Stimulated activated CD8-positive, alpha-beta memory T cell treated with anti-CD3 and anti-CD28 coated beads, Interleukin-4, amount 100 ng/mL, for 4 hours (primary cell): ENCODE data around the gene COMMD9.
"Not testable (repeated sequence)": the region's sequence is repeated elsewhere in the genome, so short reads cannot be mapped to it uniquely, and the experiment has no call there.

ENCODE experiments used
- DNase-seq, 2 donors: peaks; one replicate each; pipeline ENCODE4 v3.0.0-alpha.2; 2020; ENCODE audit warnings: low read depth in 2 of 2, low spot score in 1 of 2

The COMMD9 gene

DNA sequence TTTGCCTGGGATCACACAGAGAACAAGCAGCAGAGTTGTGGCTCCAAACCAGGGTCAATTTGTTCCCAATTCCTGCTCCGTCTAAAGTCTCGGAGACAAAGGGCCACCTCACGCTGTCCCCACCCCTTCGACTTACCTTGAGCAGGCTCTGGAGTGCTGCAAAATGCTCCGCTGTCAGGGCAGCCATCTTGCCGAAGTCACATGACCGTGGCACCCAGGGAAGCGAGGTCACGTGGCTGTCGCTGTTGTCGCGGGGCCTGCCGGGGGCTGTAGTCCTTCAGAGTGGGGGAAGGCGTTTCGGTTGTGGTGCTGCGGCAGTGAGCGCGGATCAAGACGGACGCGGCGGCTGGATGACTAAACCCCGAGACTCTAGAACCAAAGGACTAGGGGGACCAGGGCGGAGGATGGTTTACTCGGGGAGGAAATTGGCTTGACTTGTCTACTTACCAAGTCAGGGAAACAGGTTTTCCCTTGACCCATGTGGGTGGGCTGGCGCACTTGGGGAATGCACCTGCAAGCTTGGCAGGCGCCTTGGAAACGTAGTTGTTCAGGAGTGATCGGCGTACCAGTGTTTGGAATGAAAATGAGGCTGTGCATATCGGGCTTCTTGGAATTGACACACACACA is at the start of gene COMMD9:
COMMD9 (minus strand) TSS at position 199 of the 627 bp plus-strand sequence; CDS start at position 187, 12 bp downstream.
- DNase-seq, result peak; percentile 85 to 89

DNA sequence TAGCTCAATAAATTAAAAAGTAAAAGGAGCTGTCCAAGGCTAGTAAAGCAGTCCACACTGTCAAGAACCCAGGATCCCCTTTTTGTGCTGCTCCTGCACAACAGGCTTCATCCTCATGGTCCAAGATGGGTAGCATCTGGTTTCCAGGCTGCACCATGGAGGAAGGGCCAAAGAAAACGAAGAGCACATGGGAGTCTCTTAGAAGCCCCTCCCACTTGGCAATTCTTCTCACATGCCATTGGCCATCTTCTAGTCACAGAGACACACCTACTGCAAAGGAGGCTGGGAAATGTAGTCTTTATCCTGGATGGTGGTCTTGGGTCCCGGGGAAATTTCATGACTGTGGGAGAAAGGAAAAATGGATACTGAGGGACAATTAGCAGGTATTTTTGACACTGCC is 44.7 kb upstream of the COMMD9 start:
- no peak for DNase-seq

DNA sequence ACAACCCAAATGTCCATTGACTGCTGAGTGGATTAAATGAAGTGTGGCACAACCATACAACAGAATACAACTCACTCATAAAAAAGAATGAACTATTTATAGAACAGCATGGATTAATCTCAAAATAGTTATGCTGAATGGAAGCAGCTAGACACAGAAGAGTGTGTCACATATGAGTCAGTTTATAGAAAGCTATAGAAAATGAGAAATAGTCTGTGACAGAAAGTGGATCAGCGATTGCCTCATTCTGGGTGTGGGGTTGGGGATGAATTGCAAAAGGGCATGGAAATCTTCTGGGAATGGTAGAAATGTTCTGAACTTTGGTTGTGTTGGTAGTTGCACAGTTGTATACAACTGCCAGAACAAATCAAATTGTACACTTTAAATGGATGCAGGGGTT is 44.2 kb upstream of the COMMD9 start:
- no peak for DNase-seq

DNA sequence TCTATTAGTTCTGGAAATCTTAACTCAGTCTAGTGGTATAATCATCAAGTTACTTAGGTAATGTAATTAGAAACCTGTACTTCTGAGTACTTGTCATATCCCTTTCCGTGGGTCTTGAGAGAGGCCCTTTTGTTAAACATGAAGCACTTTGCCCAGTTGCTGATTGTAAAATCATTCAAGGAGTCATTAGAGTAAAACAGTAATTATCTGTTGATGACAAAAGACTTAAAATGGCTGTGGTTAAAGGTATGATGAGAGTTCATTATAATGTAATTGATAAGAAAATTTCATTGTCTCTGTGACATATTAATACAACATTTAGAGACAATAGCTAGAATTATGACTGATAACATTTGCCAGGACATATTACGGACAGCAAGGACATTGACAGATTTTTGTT is 41.2 kb upstream of the COMMD9 start:
- DNase-seq, result no peak

DNA sequence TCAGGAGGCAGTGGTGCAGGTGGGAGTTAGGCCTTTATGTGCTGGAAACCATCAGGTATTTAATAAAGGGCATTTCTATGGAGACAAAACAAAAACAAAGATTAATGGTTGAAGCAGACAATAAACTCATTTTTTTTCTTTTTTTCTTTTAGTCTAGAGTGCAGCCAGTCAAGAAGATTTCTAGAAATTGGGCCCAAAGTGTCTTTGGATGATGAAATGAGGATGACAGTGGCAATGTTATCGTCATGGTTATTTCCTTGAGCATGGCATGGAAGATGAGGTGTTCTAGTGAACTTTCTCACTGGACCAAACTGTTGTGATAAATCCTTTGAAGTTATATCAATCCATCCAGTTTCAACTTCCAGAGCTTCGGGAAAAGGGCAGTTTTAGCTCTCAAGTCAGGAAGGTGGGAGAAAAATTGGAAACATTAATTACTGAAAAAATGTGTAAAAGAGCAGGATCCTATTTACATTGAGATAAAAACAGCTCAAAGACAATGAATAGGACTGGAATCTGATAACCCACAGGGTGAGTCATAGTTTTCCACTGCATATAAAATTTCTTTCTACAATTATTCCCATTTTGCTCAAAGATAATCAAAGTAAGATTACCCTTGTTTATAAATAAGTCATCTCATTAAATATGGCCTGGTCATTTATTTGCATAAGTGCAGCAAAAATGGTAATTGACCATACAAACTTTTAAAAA is 39.9 kb upstream of the COMMD9 start:
- DNase-seq, result no peak

DNA sequence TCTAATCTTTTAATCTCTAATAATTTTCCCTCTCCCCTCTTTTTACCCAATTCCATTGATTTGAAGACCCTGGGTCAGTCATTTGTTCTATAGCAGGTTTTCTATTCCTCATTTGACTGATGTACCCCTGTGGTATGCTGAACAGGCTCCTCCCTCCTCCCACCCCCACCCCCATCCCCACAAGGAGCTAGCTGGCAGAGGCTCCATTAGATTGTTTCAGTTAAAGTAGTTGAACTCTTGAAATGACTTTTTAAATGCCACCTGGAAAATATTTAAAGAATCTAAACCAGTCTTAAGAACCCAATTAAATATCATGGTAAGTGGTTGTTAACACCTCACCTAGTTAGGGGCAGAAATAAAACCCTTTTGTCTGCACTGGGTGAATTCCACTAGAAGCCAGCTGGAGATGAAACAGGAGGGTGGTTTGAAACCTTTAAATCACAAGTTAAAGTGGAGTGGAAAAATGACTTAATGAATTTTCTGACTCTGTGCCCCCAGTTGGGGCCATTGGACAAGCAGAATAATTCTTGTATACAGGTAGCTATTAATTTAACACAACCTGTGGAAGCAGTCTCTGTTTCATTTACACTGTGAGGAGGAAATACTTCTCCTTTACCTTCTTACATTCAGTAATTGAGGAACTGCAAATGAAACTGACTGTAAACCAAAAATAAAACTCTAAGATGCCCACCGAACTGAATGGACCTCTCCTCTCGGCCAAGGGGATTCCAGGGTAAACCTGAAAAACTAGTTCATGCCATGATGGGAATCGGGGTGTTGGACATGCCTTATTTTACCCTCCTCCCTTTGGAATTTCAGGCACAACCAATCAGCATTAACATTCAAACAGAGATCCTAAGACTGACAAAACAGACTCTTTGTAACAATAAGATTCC is 37.5 kb upstream of the COMMD9 start:
- no peak for DNase-seq

DNA sequence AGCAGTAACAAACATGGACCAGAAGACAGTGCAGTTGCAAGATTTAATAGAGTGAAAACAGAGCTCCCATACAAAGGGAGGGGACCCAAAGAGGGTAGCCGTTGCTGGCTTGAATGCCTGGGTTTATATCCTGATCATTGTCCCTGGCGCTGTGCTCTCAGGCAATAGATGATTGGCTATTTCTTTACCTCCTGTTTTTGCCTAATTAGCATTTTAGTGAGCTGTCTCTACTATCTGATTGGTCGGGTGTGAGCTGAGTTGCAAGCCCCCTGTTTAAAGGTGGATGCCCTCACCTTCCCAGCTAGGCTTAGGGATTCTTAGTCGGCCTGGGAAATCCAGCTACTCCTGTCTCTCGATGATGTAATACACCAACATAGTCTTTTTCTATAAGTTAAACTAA is 36.2 kb upstream of the COMMD9 start:
- not testable (repeated sequence) for DNase-seq

DNA sequence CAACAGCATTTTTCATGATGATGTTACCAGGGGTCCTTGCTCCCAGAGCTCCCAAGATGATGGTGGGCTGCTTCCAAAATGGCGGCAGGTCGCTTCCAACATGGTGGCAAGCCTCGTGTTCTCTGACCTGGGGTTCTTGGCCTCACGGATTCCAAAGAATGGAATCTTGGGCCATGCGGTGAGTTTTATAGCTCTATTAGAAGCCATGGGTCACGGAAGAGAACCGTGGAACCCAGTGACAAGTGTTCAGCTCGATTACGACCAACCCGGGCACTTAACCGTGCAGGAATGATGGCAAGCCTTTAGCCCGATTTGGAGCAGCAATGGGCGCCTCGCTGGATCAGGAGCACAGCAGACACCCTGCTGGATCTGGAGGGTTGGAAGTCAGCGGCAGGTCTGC is 35.7 kb upstream of the COMMD9 start:
- DNase-seq, result not testable (repeated sequence)

DNA sequence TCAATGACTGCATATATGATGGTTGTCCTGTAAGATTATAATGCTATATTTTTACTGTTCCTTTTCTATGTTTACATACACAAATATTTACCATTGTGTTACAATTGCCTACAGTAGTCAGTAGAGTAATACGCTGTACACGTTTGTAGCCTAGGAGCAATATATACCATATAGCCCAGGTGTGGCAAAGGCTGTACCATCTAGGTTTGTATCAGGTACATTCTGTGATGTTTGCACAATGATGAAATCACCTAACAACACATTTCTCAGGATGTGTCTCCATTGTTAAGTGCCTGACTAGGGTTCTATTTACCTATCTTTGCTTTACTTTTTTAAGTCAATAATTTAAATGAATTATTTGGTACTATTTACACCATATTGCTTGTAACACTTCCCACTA is 28.8 kb upstream of the COMMD9 start:
- no peak for DNase-seq

DNA sequence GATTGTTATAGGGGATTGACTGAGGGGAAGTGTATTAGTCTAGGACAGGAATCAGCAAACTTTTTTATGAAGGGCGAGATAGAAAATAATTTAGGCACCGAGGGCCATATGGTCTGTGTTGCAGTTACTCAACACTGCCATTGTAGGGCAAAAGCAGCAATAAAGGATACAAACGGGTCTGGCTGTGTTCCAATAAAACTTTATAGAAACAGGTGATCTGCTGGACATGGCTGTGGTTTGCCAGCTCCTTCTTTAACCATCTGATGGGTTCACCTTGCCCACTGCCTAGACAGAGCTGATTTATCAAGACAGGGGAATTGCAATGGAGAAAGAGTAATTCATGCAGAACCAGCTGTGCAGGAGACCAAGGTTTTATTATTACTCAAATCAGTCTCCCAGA is 26.8 kb upstream of the COMMD9 start:
- DNase-seq, result no peak

DNA sequence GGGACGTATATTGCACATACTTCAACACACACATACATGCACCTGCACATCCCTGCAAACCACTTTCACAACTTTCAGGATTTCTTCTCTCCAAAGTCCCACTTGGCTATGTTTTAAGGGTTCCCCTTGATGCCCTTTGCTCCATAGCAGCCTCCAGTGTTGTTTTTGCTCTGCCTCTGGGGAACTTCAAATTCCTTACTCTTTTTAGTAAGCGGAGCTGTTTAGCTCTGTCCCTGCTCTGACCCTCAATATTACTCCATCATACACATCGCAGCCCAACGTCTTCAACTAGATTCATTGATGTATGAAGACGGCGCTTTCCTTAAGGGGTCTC is 25.2 kb upstream of the COMMD9 start:
- DNase-seq, result no peak

DNA sequence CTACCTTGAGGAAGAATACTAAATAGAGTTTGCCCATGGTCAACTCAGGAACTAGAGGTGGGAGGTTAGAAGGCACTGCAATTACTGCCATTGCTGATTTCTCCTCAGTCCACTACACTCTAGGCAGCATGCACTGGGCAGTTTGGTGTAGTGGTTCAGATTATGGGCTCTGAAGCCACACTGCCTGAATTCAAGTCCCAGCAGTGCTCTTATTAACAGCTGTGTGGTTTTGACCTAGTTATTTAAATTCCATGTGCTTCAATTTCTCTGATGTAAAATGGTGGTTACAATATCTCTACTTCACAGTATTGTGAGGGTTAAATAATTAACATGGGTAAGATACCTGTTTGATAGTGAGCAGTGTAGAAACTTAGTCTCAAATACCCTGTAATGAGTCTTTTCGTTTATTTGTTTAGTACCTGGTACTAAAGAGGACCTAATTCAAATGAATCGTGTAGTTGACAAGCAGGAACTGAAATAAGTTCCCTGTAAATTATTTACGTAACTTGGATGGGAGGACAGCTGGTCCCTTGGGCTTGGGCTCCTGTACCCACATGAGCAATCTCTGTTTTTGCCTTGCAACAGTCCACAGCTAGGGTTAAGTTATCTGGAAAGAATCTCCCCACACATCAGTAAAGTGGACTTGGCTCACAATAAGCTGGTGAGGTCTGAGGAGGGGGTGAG is 24.7 kb upstream of the COMMD9 start:
- no peak for DNase-seq

DNA sequence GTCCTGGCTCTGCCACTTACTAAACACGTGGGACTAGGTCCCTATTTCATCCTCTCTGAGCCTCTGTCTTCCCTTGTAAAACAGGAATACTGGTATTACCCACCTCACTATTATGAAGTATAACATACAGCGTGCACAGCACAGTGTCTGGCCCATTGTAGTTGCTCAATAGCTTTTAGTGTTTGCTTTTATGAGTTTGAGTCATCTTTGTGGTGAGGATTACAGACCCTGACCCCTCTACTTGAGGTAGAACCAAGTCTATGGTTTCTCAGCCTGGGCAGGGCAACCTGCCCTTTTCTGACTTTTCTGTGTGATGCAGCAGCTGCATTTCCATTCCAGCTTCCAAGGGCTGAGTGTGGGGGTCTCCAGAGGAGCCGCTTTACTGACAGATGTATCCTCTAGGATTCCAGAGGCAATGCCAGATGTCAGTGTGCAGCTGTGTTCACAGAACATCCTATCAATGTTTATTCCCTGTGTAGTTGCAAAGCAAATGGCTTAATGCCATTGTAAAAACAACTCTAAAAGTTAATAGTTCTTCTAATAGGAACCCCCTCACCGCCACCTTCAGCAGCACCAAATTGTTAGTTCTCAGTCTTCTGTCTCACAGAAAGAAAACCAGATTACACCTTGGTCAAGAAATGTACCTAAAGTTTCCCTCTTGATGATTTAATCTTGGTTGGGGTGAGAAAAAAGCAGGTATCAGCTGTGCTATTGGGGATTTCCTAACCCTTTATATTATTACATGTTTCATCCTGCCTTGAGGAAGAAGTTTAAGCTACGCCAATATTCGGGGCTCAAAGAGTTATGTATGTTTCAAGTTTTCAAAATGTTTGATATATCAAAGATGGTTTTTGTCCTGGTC is 23.6 kb upstream of the COMMD9 start:
- DNase-seq, result no peak

DNA sequence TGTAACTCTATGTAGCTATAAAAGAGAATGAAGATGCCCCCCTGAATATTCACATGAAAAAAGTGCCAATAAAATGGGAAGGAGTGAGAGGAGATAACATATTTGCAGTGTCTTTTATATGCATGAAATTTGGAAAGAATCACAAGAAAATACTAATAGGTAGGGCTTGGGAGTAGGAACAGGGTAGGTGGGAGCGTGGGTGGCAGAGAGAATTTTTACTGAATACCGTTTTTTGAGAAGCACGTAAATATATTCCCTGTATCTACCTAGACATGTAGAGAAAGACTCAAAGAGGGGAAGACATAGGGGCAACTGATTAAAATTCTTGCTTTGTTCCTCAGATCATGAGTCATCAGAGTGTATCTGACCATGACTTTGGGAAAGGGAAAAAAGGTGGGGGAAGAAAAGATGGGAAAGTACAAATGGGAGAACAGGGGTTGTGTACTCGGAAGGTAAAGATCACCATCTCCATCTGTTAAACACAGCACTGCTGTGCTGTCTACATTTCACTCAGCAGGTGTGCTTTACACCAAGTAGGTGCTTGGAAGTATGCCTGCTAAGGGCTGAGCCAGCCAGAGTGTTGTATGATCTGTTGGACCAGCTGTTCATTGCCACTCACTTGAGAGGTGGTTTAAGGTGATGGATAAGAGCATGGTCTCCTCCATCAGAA is 22.8 kb upstream of the COMMD9 start:
- no peak for DNase-seq

DNA sequence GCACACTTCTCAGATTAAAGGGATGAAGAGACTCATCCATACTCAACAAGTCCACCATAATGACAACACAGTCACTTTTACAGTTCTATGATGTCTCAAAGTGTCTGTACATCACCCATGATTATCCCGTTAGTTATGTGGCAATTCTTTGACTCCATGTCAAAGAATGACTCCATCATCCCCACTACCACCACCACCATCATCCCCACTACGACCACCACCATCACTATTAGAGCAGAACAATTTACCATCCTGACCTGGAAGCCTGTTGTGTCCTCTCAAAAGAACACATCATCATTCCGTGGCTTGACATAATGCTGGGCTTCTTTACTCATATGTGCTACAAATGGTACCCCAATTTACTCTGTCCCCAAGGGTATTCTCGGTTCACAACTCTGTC is 20.6 kb upstream of the COMMD9 start:
- DNase-seq, result no peak

DNA sequence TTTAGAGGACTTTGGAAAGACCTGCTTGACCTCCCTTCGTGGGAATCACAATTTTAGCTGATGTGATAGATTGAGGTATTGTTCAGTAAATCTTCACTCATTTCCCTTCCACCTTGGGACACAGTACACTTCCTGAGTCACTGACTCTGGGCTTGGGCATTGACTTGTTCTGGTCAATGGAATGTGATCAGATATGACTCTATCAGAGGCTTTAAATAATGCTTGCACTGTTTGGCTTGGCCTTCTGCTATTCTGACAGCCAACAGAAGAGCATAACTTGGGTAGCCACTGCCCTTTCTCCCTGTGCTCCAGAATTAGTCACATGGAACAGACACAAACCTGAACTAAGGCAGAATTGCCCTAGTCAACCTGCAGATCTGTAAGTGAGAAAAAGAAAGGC is 19.4 kb upstream of the COMMD9 start:
- DNase-seq, result no peak

DNA sequence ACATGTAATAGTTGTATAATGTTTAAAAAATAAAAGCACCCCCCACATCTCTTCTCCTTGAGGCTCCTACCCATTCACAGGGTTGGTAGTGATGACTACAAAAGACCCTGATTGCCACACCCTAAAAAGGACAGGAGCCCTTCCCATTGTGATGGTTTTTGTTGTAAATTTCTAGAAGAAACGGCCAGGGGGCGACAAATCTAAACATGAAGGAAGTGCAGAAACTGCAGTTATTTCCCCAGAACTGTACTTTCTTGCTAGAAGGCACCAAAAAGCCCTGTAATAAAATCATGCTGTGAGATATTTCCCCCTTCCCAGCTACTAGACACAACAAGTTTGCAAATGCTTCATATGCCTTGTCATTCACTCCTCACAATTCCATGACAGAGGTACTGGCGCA is 17.7 kb upstream of the COMMD9 start:
- no peak for DNase-seq

DNA sequence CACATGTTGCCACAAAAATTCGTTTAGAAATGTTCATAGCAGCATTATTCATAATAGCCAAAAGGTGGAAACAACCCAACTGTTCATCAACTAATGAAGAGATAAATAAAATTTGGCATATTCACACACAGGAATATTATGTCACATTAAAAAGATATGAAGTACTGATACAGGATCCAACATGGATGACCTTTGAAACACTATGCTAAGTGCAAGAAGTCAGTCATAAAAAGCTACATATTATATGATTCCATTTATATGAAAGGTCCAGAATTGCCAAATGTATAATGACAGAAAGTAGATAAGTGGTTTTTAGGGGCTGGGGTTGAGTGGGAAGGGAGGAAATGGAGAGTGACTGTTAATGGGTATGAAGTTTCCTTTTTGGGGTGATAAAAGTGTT is 15.8 kb upstream of the COMMD9 start:
- no peak for DNase-seq

DNA sequence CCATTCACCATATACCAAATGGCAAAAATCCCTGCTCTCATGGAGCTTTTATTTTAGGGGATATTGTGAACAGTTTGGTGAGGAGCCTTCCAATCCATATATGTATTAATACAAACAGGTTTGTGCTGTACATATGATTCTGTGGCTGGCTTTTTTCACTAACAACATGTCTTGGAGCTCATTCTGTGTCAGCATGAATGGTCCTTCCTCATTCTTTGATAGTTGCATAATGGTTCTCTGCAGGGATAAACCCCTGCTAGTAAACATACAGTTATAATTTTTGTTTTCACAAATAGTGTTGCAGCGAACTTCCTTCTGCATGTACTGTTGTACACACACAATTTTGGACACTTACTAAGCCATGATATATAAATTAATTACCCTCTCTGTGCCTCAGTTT is 15.1 kb upstream of the COMMD9 start:
- no peak for DNase-seq

DNA sequence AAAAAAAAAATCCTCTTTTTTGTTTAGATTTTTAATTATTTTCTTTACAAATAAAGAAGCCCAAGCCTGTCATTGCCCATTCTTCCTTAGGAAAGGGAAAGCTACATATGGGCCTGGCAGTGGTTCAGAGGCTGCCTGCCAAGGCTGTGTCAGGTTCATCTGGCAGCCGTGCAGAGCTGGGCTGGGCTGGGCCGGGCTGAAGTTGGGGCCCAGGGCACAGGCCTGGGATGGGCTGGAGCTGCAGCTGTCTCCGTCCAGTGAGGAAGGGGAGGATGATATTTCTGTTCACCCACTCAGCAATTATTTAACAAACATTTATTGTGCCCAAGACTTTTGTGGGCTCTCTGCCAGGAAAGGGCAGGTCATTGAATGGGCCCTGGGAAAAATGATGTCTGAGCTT is 11.4 kb upstream of the COMMD9 start:
- no peak for DNase-seq
